ENCODE data around the gene TDRD12.
"Not testable (repeated sequence)": the region's sequence is repeated elsewhere in the genome, so short reads cannot be mapped to it uniquely, and the experiment has no call there.

Gene TDRD12

GRCh38 chr19:32748497-32748896 lies 28.9 kb downstream of the TDRD12 start:
- no peak for DNase-seq (ENCODE audit: low spot score)

GRCh38 chr19:32748948-32749347 lies 29.4 kb downstream of the TDRD12 start:
- DNase-seq (ENCODE audit: low spot score), result no peak

DNA sequence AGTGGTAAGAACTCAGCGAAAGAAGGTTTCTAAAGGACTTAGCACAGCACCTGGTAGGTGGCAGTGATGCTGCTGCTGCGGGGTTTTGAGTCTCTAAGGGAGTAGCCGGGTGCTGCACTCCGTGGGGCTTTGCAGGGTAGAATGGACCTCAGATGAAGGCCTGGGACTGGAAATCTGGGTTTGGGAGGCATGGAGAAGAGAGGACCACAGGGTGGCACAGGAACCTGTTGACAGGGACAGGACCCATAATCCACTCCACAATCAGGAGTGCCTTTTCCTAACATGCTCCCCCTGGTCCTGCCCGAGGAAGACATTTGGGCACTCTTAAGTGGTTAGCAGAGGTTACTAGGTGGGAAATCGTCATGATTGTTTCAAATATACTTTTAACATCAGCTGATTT lies 29.8 kb downstream of the TDRD12 start:
- DNase-seq (ENCODE audit: low spot score), result no peak

DNA sequence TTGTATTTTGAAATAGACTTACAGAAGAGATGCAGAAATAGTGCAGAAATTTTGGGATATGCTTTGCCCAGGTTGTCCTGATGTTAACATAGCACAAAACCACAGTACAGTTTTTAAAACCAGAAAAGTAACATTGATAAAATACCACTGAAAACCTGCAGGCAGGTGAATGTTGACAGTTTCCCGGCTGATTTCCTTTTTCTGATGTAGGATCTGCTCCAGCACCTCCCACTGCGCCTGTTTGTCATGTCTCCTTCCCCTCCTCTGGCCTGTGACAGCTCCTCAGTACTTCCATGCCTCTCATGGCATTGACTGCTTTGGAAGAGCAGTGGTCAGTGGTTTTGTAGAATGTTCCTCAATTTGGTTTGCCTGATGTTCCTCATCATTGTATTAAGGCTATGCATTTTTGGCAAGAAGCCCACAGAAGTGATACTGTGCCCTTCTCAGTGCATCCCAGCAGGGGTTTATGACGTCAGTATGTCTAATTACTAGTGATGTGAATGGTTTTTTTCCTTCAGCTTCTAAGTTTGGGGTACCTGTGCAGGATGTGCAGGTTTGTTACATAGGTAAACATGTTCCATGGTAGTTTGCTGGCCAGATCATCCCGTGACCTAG lies 31.0 kb downstream of the TDRD12 start:
- no peak for DNase-seq (ENCODE audit: low spot score)

DNA sequence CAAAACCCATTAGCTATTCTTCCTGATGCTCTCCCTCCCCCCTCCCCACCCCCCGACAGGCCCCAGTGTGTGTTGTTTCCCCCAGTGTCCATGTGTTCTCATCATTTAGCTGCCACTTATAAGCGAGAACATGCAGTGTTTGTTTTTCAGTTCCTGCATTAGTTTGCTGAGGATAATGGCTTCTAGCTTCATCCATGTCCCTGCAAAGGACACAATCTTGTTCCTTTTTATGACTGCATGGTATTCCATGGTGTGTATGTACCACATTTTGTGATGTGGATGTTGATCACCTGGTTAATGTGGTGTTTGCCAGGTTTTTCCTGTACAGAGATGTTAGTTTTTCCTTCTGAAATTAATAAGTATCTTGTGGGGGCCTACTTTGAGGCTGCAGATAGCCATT lies 31.5 kb downstream of the TDRD12 start:
- DNase-seq (ENCODE audit: low spot score), result no peak

DNA sequence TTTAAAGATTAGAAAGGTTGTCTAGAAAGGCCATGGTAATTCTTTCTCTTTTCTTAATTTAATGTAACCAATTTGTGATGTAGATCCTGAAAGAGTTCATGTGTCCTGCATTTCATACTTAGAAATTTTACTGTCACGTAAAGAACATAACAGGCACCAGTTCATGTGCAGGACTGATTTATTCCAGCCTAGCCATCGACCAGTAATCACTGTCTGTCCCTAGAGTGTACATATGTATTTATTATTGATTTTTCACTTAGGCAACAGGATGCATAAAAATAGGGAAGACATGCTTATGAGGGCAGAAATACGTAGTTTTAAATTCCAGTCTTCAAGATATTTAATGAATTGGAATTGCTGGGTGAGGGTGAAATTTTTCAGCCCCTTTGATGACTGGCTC lies 37.6 kb downstream of the TDRD12 start:
- no peak for DNase-seq (ENCODE audit: low spot score)

DNA sequence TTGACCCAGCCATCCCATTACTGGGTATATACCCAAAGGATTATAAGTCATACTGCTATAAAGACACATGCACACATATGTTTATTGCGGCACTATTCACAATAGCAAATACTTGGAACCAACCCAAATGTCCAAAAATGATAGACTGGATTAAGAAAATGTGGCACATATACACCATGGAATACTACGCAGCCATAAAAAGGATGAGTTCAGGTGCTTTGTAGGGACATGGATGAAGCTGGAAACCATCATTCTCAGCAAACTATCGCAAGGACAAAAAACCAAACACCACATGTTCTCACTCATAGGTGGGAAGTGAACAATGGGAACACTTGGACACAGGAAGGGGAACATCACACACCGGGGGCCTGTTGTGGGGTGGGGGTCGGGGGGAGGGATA lies 45.8 kb downstream of the TDRD12 start:
- not testable (repeated sequence) for DNase-seq (ENCODE audit: low spot score)

DNA sequence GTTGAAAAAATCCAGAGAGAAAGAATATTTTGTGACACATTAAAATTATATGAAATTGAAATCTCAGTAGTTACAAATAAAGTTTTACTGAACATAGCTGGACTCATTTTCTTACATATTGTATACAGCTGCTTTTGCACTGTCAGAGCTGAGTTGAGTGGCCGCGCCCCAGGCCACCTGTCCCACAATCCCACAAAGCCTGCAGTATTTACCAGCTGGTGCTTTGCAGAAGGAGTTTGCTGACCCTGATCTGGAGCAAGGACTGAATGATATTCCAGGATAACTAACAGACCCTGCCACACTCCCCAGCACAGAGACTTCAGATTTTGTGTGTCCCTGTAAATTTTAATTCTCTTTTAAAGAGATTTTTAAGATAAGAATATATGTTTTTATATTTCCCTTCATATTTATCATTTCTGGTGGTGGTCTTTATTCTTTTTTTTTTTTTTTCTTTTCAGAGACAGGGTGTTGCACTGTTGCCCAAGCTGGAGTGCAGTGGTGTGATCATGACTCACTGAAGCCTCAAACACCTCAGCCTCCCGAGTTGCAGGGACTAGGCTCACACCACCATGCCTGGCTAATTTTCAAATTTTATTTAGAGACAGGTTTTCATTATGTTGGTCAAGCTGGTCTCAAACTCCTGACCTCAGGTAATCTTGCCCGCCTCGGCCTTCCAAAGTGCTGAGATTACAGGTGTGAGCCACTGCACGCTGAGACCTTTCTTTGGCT lies 48.5 kb downstream of the TDRD12 start:
- no peak for DNase-seq (ENCODE audit: low spot score)

DNA sequence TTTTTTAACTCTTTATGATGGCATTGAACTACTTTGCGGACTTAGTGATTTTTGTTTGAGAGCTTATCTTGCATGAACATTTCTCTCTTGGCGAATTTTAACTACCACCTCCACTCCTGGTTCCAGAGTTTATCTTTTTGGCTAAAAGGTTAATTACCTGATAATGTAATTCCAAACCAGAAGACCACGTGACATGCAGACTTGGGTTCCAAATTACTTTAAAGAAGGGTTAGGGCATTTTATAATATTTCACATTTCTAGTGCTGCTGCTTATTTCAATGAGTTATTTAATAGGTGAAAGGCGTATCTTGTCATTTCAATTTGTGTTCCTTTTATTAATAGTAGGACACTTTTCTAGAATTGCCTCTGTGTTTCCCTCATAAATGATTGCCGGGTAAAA lies 52.0 kb downstream of the TDRD12 start:
- no peak for DNase-seq (ENCODE audit: low spot score)

DNA sequence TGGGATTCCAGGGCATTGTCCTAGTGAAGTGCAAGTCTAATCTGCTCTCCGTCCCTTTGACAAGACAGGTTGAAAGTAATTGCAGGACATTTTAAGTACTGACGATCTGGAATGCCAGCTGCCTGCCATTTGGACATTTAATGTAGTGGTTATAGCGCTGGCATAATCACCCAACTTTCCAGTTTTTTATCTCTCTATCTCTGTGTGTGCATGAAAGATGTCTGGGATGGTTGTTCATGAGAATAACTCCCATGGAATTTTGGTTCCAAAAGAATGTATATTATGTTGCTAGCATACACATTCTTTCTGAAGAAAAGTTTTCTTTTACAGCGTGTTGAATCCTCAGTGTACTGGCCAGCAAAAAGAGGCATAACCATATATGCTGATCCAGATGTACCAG lies 53.6 kb downstream of the TDRD12 start:
- DNase-seq (ENCODE audit: low spot score), result no peak

DNA sequence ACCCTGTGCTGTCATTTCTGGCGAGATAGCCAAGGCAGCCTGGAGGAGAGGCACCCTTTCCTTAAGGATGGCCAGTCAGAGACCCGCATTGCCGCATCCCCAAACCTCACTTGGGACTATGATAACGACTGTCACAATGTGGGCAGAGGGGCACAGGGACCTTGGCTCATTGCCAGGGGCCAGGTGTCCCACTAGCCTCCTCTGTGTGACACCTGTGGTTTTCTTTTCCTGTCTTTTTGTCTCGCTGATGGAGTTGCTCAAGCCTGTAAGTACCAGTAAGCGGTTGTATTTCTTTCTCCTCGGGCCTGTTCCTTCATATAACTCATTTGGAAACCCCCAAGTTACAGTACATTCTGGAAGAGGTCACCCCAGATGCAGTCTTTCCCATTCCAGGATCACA lies 59.5 kb downstream of the TDRD12 start:
- no peak for DNase-seq (ENCODE audit: low spot score)

- no peak for DNase-seq (ENCODE audit: low spot score)
Observed at GRCh38 chr19:32781280-32781679, 61.7 kb downstream of the TDRD12 start.

- not testable (repeated sequence) for DNase-seq (ENCODE audit: low spot score)
Observed at GRCh38 chr19:32782089-32782488, 62.5 kb downstream of the TDRD12 start.

DNA sequence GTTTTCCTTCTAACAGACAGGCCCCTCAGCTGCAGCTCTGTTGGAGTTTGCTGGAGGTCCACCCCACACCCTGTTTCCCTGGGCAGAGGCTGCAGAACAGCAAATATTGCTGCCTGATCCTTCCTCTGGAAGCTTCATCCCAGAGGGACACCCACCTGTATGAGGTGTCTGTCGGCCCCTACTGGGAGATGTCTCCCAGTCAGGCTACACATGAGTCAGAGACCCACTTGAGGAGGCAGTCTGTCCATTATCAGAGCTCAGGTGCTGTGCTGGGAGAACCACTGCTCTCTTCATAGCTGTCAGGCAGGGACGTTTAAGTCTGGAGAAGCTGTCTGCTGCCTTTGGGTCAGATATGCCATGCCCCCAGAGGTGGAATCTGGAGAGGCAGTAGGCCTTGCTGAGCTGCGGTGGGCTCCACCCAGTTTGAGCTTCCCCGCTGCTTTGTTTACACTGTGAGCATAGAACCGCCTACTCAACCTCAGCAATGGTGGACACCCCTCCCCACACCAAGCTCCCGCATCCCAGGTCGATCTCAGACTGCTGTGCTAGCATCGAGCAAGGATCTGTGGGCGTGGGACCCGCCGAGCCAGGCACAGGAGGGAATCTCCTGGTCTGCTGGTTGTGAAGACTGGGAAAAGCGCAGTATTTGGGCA lies 67.7 kb downstream of the TDRD12 start:
- not testable (repeated sequence) for DNase-seq (ENCODE audit: low spot score)

DNA sequence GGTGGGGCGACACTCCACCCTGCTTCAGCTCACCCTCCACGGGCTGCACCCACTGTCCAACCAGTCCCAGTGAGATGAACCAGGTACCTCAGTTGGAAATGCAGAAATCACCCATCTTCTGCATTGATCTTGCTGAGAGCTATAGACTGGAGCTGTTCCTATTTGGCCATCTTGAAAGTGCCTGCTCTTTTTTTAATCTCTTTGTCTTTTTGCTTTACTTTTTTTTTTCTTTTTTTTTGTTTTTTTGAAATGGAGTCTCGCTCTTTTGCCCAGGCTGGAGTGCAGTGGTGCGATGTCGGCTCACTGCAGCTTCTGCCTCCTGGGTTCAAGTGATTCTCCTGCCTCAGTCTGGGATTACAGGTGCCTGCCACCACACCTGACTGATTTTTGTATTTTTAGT lies 68.3 kb downstream of the TDRD12 start:
- not testable (repeated sequence) for DNase-seq (ENCODE audit: low spot score)

DNA sequence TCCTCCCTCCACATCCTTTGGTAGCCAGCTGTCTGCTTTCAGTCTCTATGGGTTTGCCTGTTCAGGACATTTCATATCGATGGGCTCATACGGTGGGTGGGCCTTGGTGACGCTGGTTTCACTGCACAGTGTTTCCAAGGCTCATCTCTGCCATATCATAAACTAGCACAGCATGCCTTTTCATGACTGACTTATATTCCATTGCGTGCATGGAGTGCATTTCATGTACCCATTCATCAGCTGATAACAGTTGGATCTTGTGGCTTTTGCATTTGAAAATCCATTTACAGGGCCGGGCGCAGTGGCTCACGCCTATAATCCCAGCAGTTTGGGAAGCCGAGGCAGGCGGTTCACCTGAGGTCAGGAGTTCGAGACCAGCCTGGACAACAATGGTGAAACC lies 69.9 kb downstream of the TDRD12 start:
- DNase-seq (ENCODE audit: low spot score), result no peak

DNA sequence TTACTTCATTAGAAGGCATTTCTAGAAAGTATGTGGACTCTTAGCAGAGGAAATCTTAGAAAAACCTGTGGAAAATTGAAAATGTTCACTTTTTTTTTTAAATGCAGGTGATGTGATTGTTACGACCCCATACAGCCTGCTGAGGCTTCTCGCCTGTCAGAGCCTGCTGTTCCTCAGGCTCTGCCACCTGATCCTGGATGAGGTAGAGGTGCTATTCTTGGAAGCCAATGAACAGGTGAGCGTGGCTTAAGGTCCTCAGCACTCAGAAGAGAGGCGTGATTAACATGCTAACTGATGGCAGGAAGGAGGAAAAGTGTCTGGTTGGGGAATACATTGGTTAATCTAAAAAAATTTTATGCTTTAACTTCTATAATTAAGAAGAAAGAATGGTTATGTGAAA lies 78.6 kb downstream of the TDRD12 start:
- no peak for DNase-seq (ENCODE audit: low spot score)

GRCh38 chr19:32800191-32800590 lies 80.6 kb downstream of the TDRD12 start:
- DNase-seq (ENCODE audit: low spot score), result no peak

DNA sequence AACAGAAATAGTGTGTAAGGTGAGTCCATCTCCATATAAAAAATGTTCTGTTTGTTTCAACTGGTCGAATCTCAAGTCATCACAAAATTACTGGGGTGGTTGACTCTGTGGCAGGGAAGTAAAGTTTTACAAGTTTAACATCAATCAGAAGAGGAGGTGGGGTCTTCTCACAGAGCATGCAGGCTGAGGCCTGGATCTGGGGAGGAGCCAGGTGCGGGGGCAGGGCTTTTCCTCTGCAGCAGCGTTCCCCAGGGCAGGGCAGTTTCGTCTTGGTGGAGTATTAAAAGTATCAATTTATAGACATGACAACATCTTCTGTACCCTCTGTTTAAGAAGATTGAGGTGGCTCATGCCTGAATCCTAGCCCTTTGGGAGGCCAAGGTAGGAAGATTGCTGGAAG lies 81.2 kb downstream of the TDRD12 start:
- DNase-seq (ENCODE audit: low spot score), result no peak

GRCh38 chr19:32802840-32803239 lies 83.3 kb downstream of the TDRD12 start:
- no peak for DNase-seq (ENCODE audit: low spot score)

GRCh38 chr19:32808236-32808635 lies 88.7 kb downstream of the TDRD12 start:
- no peak for DNase-seq (ENCODE audit: low spot score)

DNA sequence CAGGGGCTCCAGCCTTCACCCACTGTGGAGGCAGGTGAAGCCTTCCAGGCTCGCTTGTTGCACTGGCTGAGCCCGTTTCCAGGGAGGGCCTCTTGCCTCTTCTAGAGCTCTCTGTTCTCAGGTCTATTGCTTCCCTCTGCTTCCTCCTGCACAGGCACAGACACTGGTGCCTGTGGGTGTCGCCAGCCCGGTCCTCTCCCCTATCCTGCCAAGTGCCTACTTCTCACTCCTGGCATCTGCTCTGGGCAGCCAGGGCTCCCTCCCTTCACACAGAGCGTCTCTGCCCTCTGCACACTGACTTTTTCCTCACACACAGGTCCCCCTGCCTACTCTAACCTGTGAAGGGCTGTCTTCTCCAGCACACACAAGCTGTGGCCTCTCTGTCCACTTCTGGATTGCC lies 89.7 kb downstream of the TDRD12 start:
- no peak for DNase-seq (ENCODE audit: low spot score)

- DNase-seq (ENCODE audit: low spot score), result no peak
Observed at GRCh38 chr19:32809754-32810153, 90.2 kb downstream of the TDRD12 start.

DNA sequence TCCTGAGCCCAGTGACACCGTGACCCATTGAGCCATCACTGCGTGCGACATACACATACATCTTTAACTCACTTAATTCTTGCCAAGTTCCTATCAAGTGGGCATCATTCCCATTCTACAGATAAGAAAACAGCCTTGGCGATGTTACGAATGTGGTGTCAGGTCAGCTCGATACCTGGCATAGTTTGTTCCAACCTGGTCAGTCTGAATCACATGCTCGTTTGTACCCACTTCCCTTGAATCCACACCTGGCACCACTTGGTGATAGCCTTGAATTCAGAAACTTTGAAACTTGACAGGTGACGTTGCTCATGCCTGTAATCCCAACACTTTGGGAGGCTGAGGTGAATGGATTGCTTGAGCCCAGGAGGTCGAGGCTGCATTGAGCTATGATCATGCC lies 90.9 kb downstream of the TDRD12 start:
- no peak for DNase-seq (ENCODE audit: low spot score)

All from CD4-positive, alpha-beta T cell treated with Interleukin-2 at 100 ng/mL for 4 hours (primary cell).